GM12891 (cell line): Measurements from ENCODE around the gene ELK1.

Experiments
- DNase-seq: peaks from one replicate; pipeline ENCODE4 v3.0.0; 2011; ENCODE audit warnings: low spot score; ENCODE audit not compliant: insufficient read length
- FAIRE-seq: peaks from 2 replicates; lab custom pipeline; 2011; peaks lifted over from hg19 to GRCh38; lab: Jason Lieb, UNC
- PAX5 ChIP-seq: IDR thresholded peaks from 2 replicates; pipeline ENCODE4 v1.6.1; 2011; ENCODE audit warnings: low read length, moderate library complexity, mild to moderate bottlenecking; ENCODE audit not compliant: insufficient read depth, severe bottlenecking
- POLR2A ChIP-seq: IDR thresholded peaks from 2 replicates; pipeline ENCODE4 v1.6.1; 2011; ENCODE audit warnings: low read depth, low read length, control low read depth
- POLR2AphosphoS5 ChIP-seq: IDR thresholded peaks from 2 replicates; pipeline ENCODE4 v1.6.1; 2011; ENCODE audit warnings: low read depth, low read length, control low read depth
- POU2F2 ChIP-seq: IDR thresholded peaks from 2 replicates; pipeline ENCODE4 v1.6.1; 2011; ENCODE audit warnings: low read depth, mild to moderate bottlenecking, control low read depth, low read length, moderate library complexity
- SPI1 ChIP-seq: IDR thresholded peaks from 2 replicates; pipeline ENCODE4 v1.6.1; 2011; ENCODE audit warnings: low read depth, low read length, control low read depth
- TAF1 ChIP-seq: IDR thresholded peaks from 2 replicates; pipeline ENCODE4 v1.6.1; 2011; ENCODE audit warnings: low read depth, low read length, control low read depth

The ELK1 gene

GRCh38 chrX:47595716-47596251 lies 54.6 kb downstream of the ELK1 start:
- FAIRE-seq (no peak), DNase-seq (no peak)
- no peak for TF ChIP-seq POLR2AphosphoS5
- no peak for TF ChIP-seq POLR2A
- no peak for TF ChIP-seq PAX5
- TF ChIP-seq TAF1, result no peak
- no peak for TF ChIP-seq SPI1
- TF ChIP-seq POU2F2, result no peak

DNA sequence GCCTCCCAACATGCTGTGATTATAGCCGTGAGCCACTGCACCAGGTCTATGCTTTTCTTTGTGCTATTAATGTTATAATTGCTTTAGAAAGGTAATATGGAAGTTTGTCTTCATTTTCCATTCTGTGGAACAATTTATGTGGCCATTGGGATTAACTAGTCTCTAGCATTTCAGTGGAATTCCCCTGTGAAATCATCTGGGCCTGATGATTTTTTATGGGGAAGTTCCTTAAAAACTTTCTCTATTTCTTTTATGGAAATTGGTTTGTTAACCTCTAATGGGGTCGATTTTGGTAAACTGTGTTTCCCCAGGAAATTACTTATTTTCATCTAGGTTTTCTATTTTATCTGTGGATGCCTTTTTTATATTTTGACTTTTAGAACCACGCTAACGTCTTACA lies 56.8 kb downstream of the ELK1 start:
- DNase-seq, result no peak
- no peak for FAIRE-seq
- TF ChIP-seq SPI1 (no peak), TAF1 (no peak), PAX5 (no peak), POLR2A (no peak), POU2F2 (no peak), POLR2AphosphoS5 (no peak)

DNA sequence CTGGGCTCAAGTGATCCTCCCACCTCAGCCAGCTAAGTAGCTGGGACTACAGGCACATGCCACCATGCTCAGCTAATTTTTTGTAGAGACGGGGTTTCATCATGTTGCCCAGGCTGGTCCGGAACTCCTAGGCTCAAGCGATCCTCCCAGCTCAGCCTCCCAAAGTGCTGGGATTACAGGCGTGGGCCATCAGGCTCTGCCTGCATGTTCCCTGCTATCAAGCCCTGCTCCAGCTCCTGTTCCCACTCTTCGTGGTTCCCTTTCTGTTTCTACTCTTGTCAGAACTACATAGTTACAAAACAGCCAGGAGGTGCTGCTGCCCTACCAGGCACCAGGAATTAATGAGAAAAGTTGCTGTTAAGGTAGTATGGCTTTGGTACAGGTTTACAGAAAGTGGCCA lies 59.4 kb downstream of the ELK1 start:
- no peak for DNase-seq
- TF ChIP-seq SPI1, result no peak
- TF ChIP-seq TAF1, result no peak
- no peak for TF ChIP-seq POU2F2
- TF ChIP-seq PAX5, result no peak
- FAIRE-seq, result no peak

DNA sequence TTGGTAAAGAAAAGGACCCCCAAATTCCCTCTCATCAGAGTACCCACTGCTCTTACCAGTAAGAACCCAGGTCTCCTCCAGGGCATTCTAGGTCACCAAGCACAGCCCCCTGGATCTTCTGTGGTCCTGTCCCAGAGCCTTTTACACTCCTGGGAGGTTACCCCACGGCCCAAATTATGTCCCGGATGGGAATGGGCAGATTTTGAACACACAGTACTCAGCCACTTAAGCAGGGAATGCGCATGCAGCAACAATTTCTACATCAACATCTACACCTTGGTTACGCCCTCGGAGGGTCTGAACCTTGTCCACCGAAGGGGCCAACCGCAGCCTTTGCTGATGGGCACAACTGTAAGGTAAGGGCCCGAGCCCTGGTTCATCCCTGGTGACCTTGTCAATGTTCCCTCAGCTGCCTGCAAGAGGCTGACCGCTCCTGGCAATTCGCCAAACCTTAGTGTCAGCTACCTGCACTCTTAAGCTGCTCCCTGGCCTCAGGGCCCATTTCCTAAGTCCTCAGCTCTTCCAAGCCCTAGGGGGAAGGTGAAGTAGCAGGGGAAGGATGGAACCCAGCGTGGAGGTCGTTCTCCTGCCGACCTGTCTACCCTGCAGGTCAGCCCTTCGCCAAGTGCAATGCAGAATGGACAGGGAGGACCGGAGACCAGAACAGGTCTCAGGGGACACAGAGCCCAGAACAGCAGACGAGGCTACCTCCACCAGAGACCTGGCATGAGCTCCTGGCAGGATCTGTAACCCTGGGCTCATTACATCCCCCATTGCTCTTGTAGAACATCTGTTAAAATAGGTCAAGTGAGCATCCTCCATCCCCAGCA lies 62.2 kb downstream of the ELK1 start:
- DNase-seq (no peak), FAIRE-seq (no peak)
- TF ChIP-seq POU2F2 (no peak), PAX5 (no peak), POLR2A (no peak), TAF1 (no peak), SPI1 (no peak)

GRCh38 chrX:47587091-47587891 lies 63.1 kb downstream of the ELK1 start:
- TF ChIP-seq TAF1, result no peak
- no peak for TF ChIP-seq POU2F2
- TF ChIP-seq POLR2AphosphoS5, result peak; percentile 46; the same call in 1 of the 2 replicates
- peak; percentile 29; the same call in 1 of the 2 replicates for TF ChIP-seq POLR2A
- FAIRE-seq (no peak), DNase-seq (no peak)

- no peak for DNase-seq
- FAIRE-seq, result peak; percentile 9
- TF ChIP-seq TAF1, result no peak
- TF ChIP-seq POU2F2, result no peak
- TF ChIP-seq PAX5, result no peak
- TF ChIP-seq POLR2AphosphoS5, result no peak
- TF ChIP-seq SPI1, result no peak
- TF ChIP-seq POLR2A, result no peak
These were observed 64.1 kb downstream of the ELK1 start for GRCh38 chrX:47586043-47586787.
